Neural progenitor cell (in vitro differentiated cells): ENCODE results near the gene EPB41L4B.

Experiments
- EZH2 ChIP-seq: fragments of 200-600 bp; sonication (generic); IDR thresholded peaks from 2 replicates; pipeline ENCODE4 v1.6.1; 2017; ENCODE audit warnings: antibody characterized with exemption, mild to moderate bottlenecking, moderate library complexity
- TF ChIP-seq, protein P1 (sequence below): fragments of 200-600 bp; sonication (generic); IDR thresholded peaks from 2 replicates; pipeline ENCODE4 v1.5.1; 2017; ENCODE audit warnings: antibody characterized with exemption, mild to moderate bottlenecking

- TF ChIP-seq, protein P1, sequence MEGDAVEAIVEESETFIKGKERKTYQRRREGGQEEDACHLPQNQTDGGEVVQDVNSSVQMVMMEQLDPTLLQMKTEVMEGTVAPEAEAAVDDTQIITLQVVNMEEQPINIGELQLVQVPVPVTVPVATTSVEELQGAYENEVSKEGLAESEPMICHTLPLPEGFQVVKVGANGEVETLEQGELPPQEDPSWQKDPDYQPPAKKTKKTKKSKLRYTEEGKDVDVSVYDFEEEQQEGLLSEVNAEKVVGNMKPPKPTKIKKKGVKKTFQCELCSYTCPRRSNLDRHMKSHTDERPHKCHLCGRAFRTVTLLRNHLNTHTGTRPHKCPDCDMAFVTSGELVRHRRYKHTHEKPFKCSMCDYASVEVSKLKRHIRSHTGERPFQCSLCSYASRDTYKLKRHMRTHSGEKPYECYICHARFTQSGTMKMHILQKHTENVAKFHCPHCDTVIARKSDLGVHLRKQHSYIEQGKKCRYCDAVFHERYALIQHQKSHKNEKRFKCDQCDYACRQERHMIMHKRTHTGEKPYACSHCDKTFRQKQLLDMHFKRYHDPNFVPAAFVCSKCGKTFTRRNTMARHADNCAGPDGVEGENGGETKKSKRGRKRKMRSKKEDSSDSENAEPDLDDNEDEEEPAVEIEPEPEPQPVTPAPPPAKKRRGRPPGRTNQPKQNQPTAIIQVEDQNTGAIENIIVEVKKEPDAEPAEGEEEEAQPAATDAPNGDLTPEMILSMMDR: no peak
- no peak for TF ChIP-seq EZH2
Observed at GRCh38 chr9:109258481-109259302, 62.2 kb downstream of the EPB41L4B start.
